Activated CD8-positive, alpha-beta T cell treated with anti-CD3 and anti-CD28 coated beads for 36 hours (primary cell): ENCODE results near the gene C11orf68. TPM values are rescaled to one million over a fixed set of nuclear protein-coding genes. Genes with fewer than 3 reads are reported as not detected.

ENCODE experiments used
- ATAC-seq: fragments of 200-7000 bp; cut with Tn5 transposase; one replicate; pipeline ENCODE4 v1.10.0; 2021; ENCODE audit warnings: mild to moderate bottlenecking, moderate library complexity
- CTCF ChIA-PET: fragments of 350-600 bp; sonication (Branson Sonifier 250); formaldehyde crosslinking; loops from one replicate; lab custom pipeline; 2021; ENCODE audit warnings: antibody characterized with exemption; lab: Charles Lee
- POLR2A ChIA-PET: fragments of 350-600 bp; sonication (Branson Sonifier 250); formaldehyde crosslinking; loops from one replicate; lab custom pipeline; 2021; ENCODE audit warnings: antibody characterized with exemption; lab: Charles Lee
- DNase-seq: peaks from one replicate; pipeline ENCODE4 v3.0.0-alpha.2; 2020
- H3K27ac Mint-ChIP-seq: one replicate; pipeline ENCODE4 v1.8.0; 2021; ENCODE audit warnings: mild to moderate bottlenecking, mixed read lengths
- H3K27me3 Mint-ChIP-seq: one replicate; pipeline ENCODE4 v1.8.0; 2021; ENCODE audit warnings: mixed read lengths
- H3K36me3 Mint-ChIP-seq: one replicate; pipeline ENCODE4 v1.8.0; 2021; ENCODE audit warnings: low read depth, mixed read lengths
- H3K4me1 Mint-ChIP-seq: one replicate; pipeline ENCODE4 v1.8.0; 2021; ENCODE audit warnings: low read depth, mixed read lengths
- H3K4me3 Mint-ChIP-seq: one replicate; pipeline ENCODE4 v1.8.0; 2021; ENCODE audit warnings: mild to moderate bottlenecking, moderate library complexity, mixed read lengths
- H3K9me3 Mint-ChIP-seq: one replicate; pipeline ENCODE4 v1.8.0; 2021; ENCODE audit warnings: mixed read lengths
- CTCF ChIP-seq: fragments of 200-600 bp; IDR thresholded peaks from one replicate; pipeline ENCODE4 v1.8.0; 2022; ENCODE audit warnings: antibody characterized with exemption, mild to moderate bottlenecking
- intact Hi-C: fragments of 100-400 bp; cut with micrococcal nuclease; formaldehyde crosslinking; loops from one replicate; pipeline ENCODE4 v1.10.0; 2022
- total RNA-seq, 2 experiments: library from RNA; stranded (reverse); gene quantifications; one replicate each; pipeline ENCODE4 v1.2.3, GENCODE V29; 2021

Gene C11orf68
- total RNA-seq, 2 experiments from 2014 or later, result 26.2 to 26.3 TPM

- DNase-seq, result no peak
- ATAC-seq, result no peak
- no peak for TF ChIP-seq CTCF
- CTCF ChIA-PET, result interaction anchor here (0.6 to 10.5 kb wide), 55 partner anchors 7 to 277 kb away, joined by 3 to 283 read pairs (median 7); partner anchors contain the start of genes BANF1, C11orf68, CFL1 and CST6
- H3K4me3 Mint-ChIP-seq, result no peak overlapping the region
- H3K27me3 Mint-ChIP-seq, result no peaks in the 10 kb centered on the region
- peak overlapping the region; percentile 77 for H3K27ac Mint-ChIP-seq
- H3K4me1 Mint-ChIP-seq, result peaks cover 52% of the 10 kb centered on the region
- peaks cover 33% of the 10 kb centered on the region for H3K36me3 Mint-ChIP-seq
- POLR2A ChIA-PET, result interaction anchor here (0.6 to 28.1 kb wide), 9 partner anchors 7 to 185 kb away, joined by 3 to 560 read pairs (median 5); partner anchors contain the start of genes CFL1, EFEMP2, FOSL1 and KAT5
- H3K9me3 Mint-ChIP-seq, result no peaks in the 10 kb centered on the region
- intact Hi-C loops, result no loop called here
Measured at GRCh38 chr11:65883786-65884715, 34.8 kb downstream of the C11orf68 start.

- Mint-ChIP-seq H3K4me3 (no peak overlapping the region), H3K4me1 (peaks cover 57% of the 10 kb centered on the region), H3K9me3 (no peaks in the 10 kb centered on the region), H3K36me3 (peaks cover 32% of the 10 kb centered on the region), H3K27me3 (no peaks in the 10 kb centered on the region), H3K27ac (peak overlapping the region; percentile 57)
- POLR2A ChIA-PET, result interaction anchor here (1.9 to 28.1 kb wide), 3 partner anchors 16 to 89 kb away, joined by 7 to 560 read pairs (median 7); partner anchors contain the start of genes CFL1, EFEMP2 and MUS81
- intact Hi-C loops, result no loop called here
- ATAC-seq (no peak), DNase-seq (no peak)
- no peak for TF ChIP-seq CTCF
- CTCF ChIA-PET, result interaction anchor here (1.2 to 10.5 kb wide), 18 partner anchors 12 to 171 kb away, joined by 3 to 283 read pairs (median 12); partner anchors contain the start of genes BANF1, CFL1, EFEMP2 and EIF1AD
Measured at GRCh38 chr11:65883058-65883761, 35.7 kb downstream of the C11orf68 start.

- Mint-ChIP-seq H3K4me3 (peak overlapping the region; percentile 2), H3K27ac (no peak overlapping the region), H3K9me3 (no peaks in the 10 kb centered on the region), H3K36me3 (peaks cover 28% of the 10 kb centered on the region), H3K27me3 (no peaks in the 10 kb centered on the region), H3K4me1 (peaks cover 61% of the 10 kb centered on the region)
- POLR2A ChIA-PET, result interaction anchor here (1.1 to 28.1 kb wide), 2 partner anchors 22 to 36 kb away, joined by 3 to 560 read pairs; partner anchors contain the start of genes CFL1, EFEMP2 and MUS81
- DNase-seq, result no peak
- intact Hi-C loops, result no loop called here
- CTCF ChIA-PET, result interaction anchor here (0.8 to 10.5 kb wide), 5 partner anchors 6 to 106 kb away, joined by 3 to 283 read pairs (median 5); partner anchors contain the start of genes CCDC85B, CFL1, FIBP and MUS81
- TF ChIP-seq CTCF, result no peak
- no peak for ATAC-seq
Measured at GRCh38 chr11:65882120-65883057, 36.5 kb downstream of the C11orf68 start.

GRCh38 chr11:65880844-65881421, 37.9 kb downstream of the C11orf68 start:
- no peak for TF ChIP-seq CTCF
- DNase-seq (peak; percentile 56), ATAC-seq (peak; percentile 35)
- Mint-ChIP-seq H3K9me3 (no peaks in the 10 kb centered on the region), H3K4me3 (peak overlapping the region; percentile 89), H3K27ac (peak overlapping the region; percentile 91), H3K36me3 (peaks cover 20% of the 10 kb centered on the region), H3K27me3 (no peaks in the 10 kb centered on the region), H3K4me1 (peaks cover 62% of the 10 kb centered on the region)
- CTCF ChIA-PET, result interaction anchor here (1.1 to 6.6 kb wide), 4 partner anchors 8 to 107 kb away, joined by 4 to 43 read pairs (median 15); partner anchors contain the start of genes CCDC85B, FIBP and MUS81
- intact Hi-C loops, result no loop called here
- POLR2A ChIA-PET, result interaction anchor here (1.4 to 28.1 kb wide), 3 partner anchors 9 to 168 kb away, joined by 3 to 560 read pairs (median 40); partner anchors contain the start of genes CCDC85B, CFL1, EFEMP2 and FIBP
